ENCODE measurements around the gene NCKAP1.
"Not testable (repeated sequence)": the region's sequence is repeated elsewhere in the genome, so short reads cannot be mapped to it uniquely, and the experiment has no call there.

The NCKAP1 gene

GRCh38 chr2:182895169-182895568 is 143.1 kb downstream of the NCKAP1 start:
- in situ Hi-C loops (cut with HindIII; ENCODE audit: low pct_ligation_motif_present, low pct_unique_long_range_greater_than_20kb, low sequenced_read_pairs), result no loop called here

GRCh38 chr2:182894174-182894573 is 144.1 kb downstream of the NCKAP1 start:
- DNase-seq, result no peak
- in situ Hi-C loops (cut with HindIII; ENCODE audit: low pct_ligation_motif_present, low pct_unique_long_range_greater_than_20kb, low sequenced_read_pairs), result no loop called here

More at GRCh38 chr2:182895169-182895568, 143.1 kb downstream of the NCKAP1 start:
- no peak for DNase-seq

- in situ Hi-C loops (cut with HindIII; ENCODE audit: low pct_ligation_motif_present, low pct_unique_long_range_greater_than_20kb, low sequenced_read_pairs), result no loop called here
Observed at GRCh38 chr2:182893666-182894065, 144.6 kb downstream of the NCKAP1 start.

GRCh38 chr2:182893035-182893434 is 145.2 kb downstream of the NCKAP1 start:
- DNase-seq; in situ Hi-C loops (cut with HindIII; ENCODE audit: low pct_ligation_motif_present, low pct_unique_long_range_greater_than_20kb, low sequenced_read_pairs): not testable (repeated sequence)

More at GRCh38 chr2:182893666-182894065, 144.6 kb downstream of the NCKAP1 start:
- DNase-seq, result no peak

GRCh38 chr2:182891611-182892010 is 146.6 kb downstream of the NCKAP1 start:
- DNase-seq, result no peak
- in situ Hi-C loops (cut with HindIII; ENCODE audit: low pct_ligation_motif_present, low pct_unique_long_range_greater_than_20kb, low sequenced_read_pairs), result no loop called here

- in situ Hi-C loops (cut with HindIII; ENCODE audit: low pct_ligation_motif_present, low pct_unique_long_range_greater_than_20kb, low sequenced_read_pairs), result no loop called here
- DNase-seq, result no peak
Observed at GRCh38 chr2:182890773-182891378, 147.4 kb downstream of the NCKAP1 start.

GRCh38 chr2:182890305-182890704 is 148.0 kb downstream of the NCKAP1 start:
- in situ Hi-C loops (cut with HindIII; ENCODE audit: low pct_ligation_motif_present, low pct_unique_long_range_greater_than_20kb, low sequenced_read_pairs), result no loop called here

GRCh38 chr2:182887753-182888415 is 150.4 kb downstream of the NCKAP1 start:
- in situ Hi-C loops (cut with HindIII; ENCODE audit: low pct_ligation_motif_present, low pct_unique_long_range_greater_than_20kb, low sequenced_read_pairs), result no loop called here
- no peak for DNase-seq

More at GRCh38 chr2:182890305-182890704, 148.0 kb downstream of the NCKAP1 start:
- no peak for DNase-seq

GRCh38 chr2:182887093-182887492 is 151.2 kb downstream of the NCKAP1 start:
- in situ Hi-C loops (cut with HindIII; ENCODE audit: low pct_ligation_motif_present, low pct_unique_long_range_greater_than_20kb, low sequenced_read_pairs), result no loop called here
- DNase-seq, result no peak

- in situ Hi-C loops (cut with HindIII; ENCODE audit: low pct_ligation_motif_present, low pct_unique_long_range_greater_than_20kb, low sequenced_read_pairs), result no loop called here
- no peak for DNase-seq
Observed at GRCh38 chr2:182885771-182886170, 152.5 kb downstream of the NCKAP1 start.

- in situ Hi-C loops (cut with HindIII; ENCODE audit: low pct_ligation_motif_present, low pct_unique_long_range_greater_than_20kb, low sequenced_read_pairs), result no loop called here
- DNase-seq, result no peak
Observed at GRCh38 chr2:182883451-182883850, 154.8 kb downstream of the NCKAP1 start.

GRCh38 chr2:182880100-182880499 is 158.2 kb downstream of the NCKAP1 start:
- DNase-seq; in situ Hi-C loops (cut with HindIII; ENCODE audit: low pct_ligation_motif_present, low pct_unique_long_range_greater_than_20kb, low sequenced_read_pairs): not testable (repeated sequence)

GRCh38 chr2:182876653-182877052 is 161.6 kb downstream of the NCKAP1 start:
- in situ Hi-C loops (cut with HindIII; ENCODE audit: low pct_ligation_motif_present, low pct_unique_long_range_greater_than_20kb, low sequenced_read_pairs); DNase-seq: not testable (repeated sequence)

GRCh38 chr2:182870227-182870626 is 168.0 kb downstream of the NCKAP1 start:
- in situ Hi-C loops (cut with HindIII; ENCODE audit: low pct_ligation_motif_present, low pct_unique_long_range_greater_than_20kb, low sequenced_read_pairs), result no loop called here
- peak; percentile 61 for DNase-seq

- in situ Hi-C loops (cut with HindIII; ENCODE audit: low pct_ligation_motif_present, low pct_unique_long_range_greater_than_20kb, low sequenced_read_pairs), result no loop called here
- DNase-seq, result no peak
Observed at GRCh38 chr2:182868054-182868796, 170.0 kb downstream of the NCKAP1 start.

GRCh38 chr2:182867426-182868053 is 170.7 kb downstream of the NCKAP1 start:
- no peak for DNase-seq
- in situ Hi-C loops (cut with HindIII; ENCODE audit: low pct_ligation_motif_present, low pct_unique_long_range_greater_than_20kb, low sequenced_read_pairs), result no loop called here

- in situ Hi-C loops (cut with HindIII; ENCODE audit: low pct_ligation_motif_present, low pct_unique_long_range_greater_than_20kb, low sequenced_read_pairs), result no loop called here
- DNase-seq, result peak; percentile 46
Observed at GRCh38 chr2:182866461-182867406, 171.5 kb downstream of the NCKAP1 start, which contains the start of gene FRZB. Gene FRZB, minus strand, starts transcription at chr2:182866637. Its CDS starts 85 bp downstream, at chr2:182866552.

- DNase-seq, result no peak
- in situ Hi-C loops (cut with HindIII; ENCODE audit: low pct_ligation_motif_present, low pct_unique_long_range_greater_than_20kb, low sequenced_read_pairs), result no loop called here
Observed at GRCh38 chr2:182866095-182866460, 172.2 kb downstream of the NCKAP1 start.
